HG02884 (cell line): ENCODE measurements around the gene KAZN.

Experiments
- ATAC-seq: cut with Tn5 transposase; IDR thresholded peaks from one replicate; pipeline ENCODE4 v1.9.1; 2021; ENCODE audit warnings: mild to moderate bottlenecking, moderate library complexity; ENCODE audit not compliant: unreplicated experiment

Gene KAZN

GRCh38 chr1:15158506-15159165, 560.2 kb downstream of the KAZN start:
- no peak for ATAC-seq

GRCh38 chr1:15159166-15159555, 560.7 kb downstream of the KAZN start:
- no peak for ATAC-seq

- no peak for ATAC-seq
Observed at GRCh38 chr1:15160626-15161025, 562.1 kb downstream of the KAZN start.

GRCh38 chr1:15167386-15167785, 568.9 kb downstream of the KAZN start:
- no peak for ATAC-seq
